Caco-2 (cell line): ENCODE results near the gene ERBB4. TPM values are rescaled to one million over a fixed set of nuclear protein-coding genes. Genes with fewer than 3 reads are reported as not detected.

Experiments used
- BruUV-seq: library from RNA; stranded (reverse); fragments of 400-500 nt; replicated peaks from 2 replicates; lab custom pipeline; 2021; lab: Mats Ljungman, UMichigan
- CTCF ChIA-PET: fragments of 300-600 bp; sonication (Branson Sonifier 250); formaldehyde crosslinking; loops from one replicate; lab custom pipeline; 2022; ENCODE audit warnings: antibody characterized with exemption; lab: Charles Lee
- POLR2A ChIA-PET: fragments of 300-600 bp; sonication (Branson Sonifier 250); formaldehyde crosslinking; loops from one replicate; lab custom pipeline; 2022; ENCODE audit warnings: antibody characterized with exemption; lab: Charles Lee
- DNase-seq, 2 experiments: peaks; one replicate each; pipeline versions ENCODE4 v3.0.0 to v3.0.0-alpha.2; 2020 to 2022
- H3K27me3 ChIP-seq: replicated peaks from 2 replicates; pipeline ENCODE4 v1.6.0; 2011; ENCODE audit warnings: low read length; ENCODE audit not compliant: control insufficient read depth, insufficient read depth
- H3K36me3 ChIP-seq: 2 replicates; pipeline ENCODE4 v1.5.1; 2011; ENCODE audit warnings: low read length; ENCODE audit not compliant: control insufficient read depth, insufficient read depth
- H3K4me1 ChIP-seq: fragments of 250-450 bp; sonication (Bioruptor Pico); 2 replicates; pipeline ENCODE4 v1.5.1; 2020; ENCODE audit warnings: mild to moderate bottlenecking
- H3K4me3 ChIP-seq: 2 replicates; pipeline ENCODE4 v1.5.1; 2011; ENCODE audit warnings: low read depth, mild to moderate bottlenecking, control low read depth, low read length
- H3K9me3 ChIP-seq: fragments of 250-450 bp; sonication (Bioruptor Pico); 2 replicates; pipeline ENCODE4 v1.5.1; 2020; ENCODE audit warnings: mild to moderate bottlenecking, moderate library complexity
- H3K27ac Mint-ChIP-seq: one replicate; pipeline ENCODE4 v1.8.0; 2022; ENCODE audit warnings: mixed read lengths; ENCODE audit not compliant: unreplicated experiment
- H3K27me3 Mint-ChIP-seq: one replicate; pipeline ENCODE4 v1.8.0; 2022; ENCODE audit warnings: mixed read lengths; ENCODE audit not compliant: insufficient read depth, unreplicated experiment
- H3K36me3 Mint-ChIP-seq: one replicate; pipeline ENCODE4 v1.8.0; 2022; ENCODE audit warnings: mild to moderate bottlenecking, mixed read lengths; ENCODE audit not compliant: insufficient read depth, unreplicated experiment
- H3K4me1 Mint-ChIP-seq: one replicate; pipeline ENCODE4 v1.8.0; 2022; ENCODE audit warnings: low read depth, mixed read lengths; ENCODE audit not compliant: unreplicated experiment
- H3K4me3 Mint-ChIP-seq: one replicate; pipeline ENCODE4 v1.8.0; 2022; ENCODE audit warnings: mild to moderate bottlenecking, moderate library complexity, mixed read lengths; ENCODE audit not compliant: unreplicated experiment
- H3K9me3 Mint-ChIP-seq: one replicate; pipeline ENCODE4 v1.8.0; 2022; ENCODE audit warnings: mixed read lengths; ENCODE audit not compliant: unreplicated experiment
- CTCF ChIP-seq, 2 experiments: fragments of 200-600 bp in 1 of 2; IDR thresholded peaks; 1 replicate in 1 of 2; 2 replicates in 1 of 2; pipeline versions ENCODE4 v1.5.1 to v1.8.0; 2011 to 2022; ENCODE audit warnings: antibody characterized with exemption in 1 of 2, control low read depth in 1 of 2, inconsistent platforms in 1 of 2, low read depth in 1 of 2, low read length in 1 of 2, mild to moderate bottlenecking in 1 of 2, moderate library complexity in 1 of 2; ENCODE audit not compliant: insufficient read depth in 1 of 2, severe bottlenecking in 1 of 2, unreplicated experiment in 1 of 2
- intact Hi-C: fragments of 100-400 bp; cut with micrococcal nuclease; formaldehyde crosslinking; loops from one replicate; pipeline ENCODE4 v1.10.0; 2022; ENCODE audit not compliant: unreplicated experiment
- total RNA-seq: library from RNA; stranded (reverse); gene quantifications from 2 replicates; pipeline ENCODE4 v1.2.3, GENCODE V29; 2022

Gene ERBB4
- total RNA-seq, 1 experiment from 2014 or later = not detected

- CTCF ChIA-PET = no interaction called here
- Histone ChIP-seq H3K9me3 (no peaks in the 10 kb centered on the region), H3K36me3 (no peaks in the 10 kb centered on the region), H3K4me1 (peaks cover 9% of the 10 kb centered on the region; the same call in 1 of the 2 replicates), H3K27me3 (no peaks in the 10 kb centered on the region), H3K4me3 (no peak overlapping the region)
- no peak for DNase-seq
- TF ChIP-seq CTCF (IDR thresholded peaks at IDR 0.05; ENCODE audit: insufficient read depth in 1 of 2, low read depth in 1 of 2, low read length in 1 of 2, severe bottlenecking in 1 of 2, unreplicated experiment in 1 of 2) = no peak
- POLR2A ChIA-PET = no interaction called here
- Mint-ChIP-seq H3K4me3 (peak overlapping the region; percentile 37), H3K27ac (no peak overlapping the region), H3K9me3 (no peaks in the 10 kb centered on the region), H3K36me3 (no peaks in the 10 kb centered on the region), H3K27me3 (peaks cover 3% of the 10 kb centered on the region), H3K4me1 (peaks cover 6% of the 10 kb centered on the region)
- BruUV-seq = no TSS peak
- intact Hi-C loops = no loop called here
Measured at GRCh38 chr2:211611621-211612020, 927.0 kb downstream of the ERBB4 start.

- POLR2A ChIA-PET = no interaction called here
- Mint-ChIP-seq H3K27ac (no peak overlapping the region), H3K4me1 (peaks cover 6% of the 10 kb centered on the region), H3K9me3 (no peaks in the 10 kb centered on the region), H3K27me3 (peaks cover 3% of the 10 kb centered on the region), H3K4me3 (peak overlapping the region; percentile 37), H3K36me3 (no peaks in the 10 kb centered on the region)
- no TSS peak for BruUV-seq
- TF ChIP-seq CTCF (IDR thresholded peaks at IDR 0.05; ENCODE audit: insufficient read depth in 1 of 2, low read depth in 1 of 2, low read length in 1 of 2, severe bottlenecking in 1 of 2, unreplicated experiment in 1 of 2) = no peak
- CTCF ChIA-PET = no interaction called here
- no peaks in the 10 kb centered on the region for H3K36me3 ChIP-seq
- intact Hi-C loops = no loop called here
- peak in 1 of 2 experiments; percentile 41 for DNase-seq
- H3K4me3 ChIP-seq = no peak overlapping the region
- no peaks in the 10 kb centered on the region for H3K9me3 ChIP-seq
- H3K27me3 ChIP-seq = no peaks in the 10 kb centered on the region
- peaks cover 9% of the 10 kb centered on the region; the same call in 1 of the 2 replicates for H3K4me1 ChIP-seq
Measured at GRCh38 chr2:211611061-211611518, 927.5 kb downstream of the ERBB4 start.

GRCh38 chr2:211609127-211609526, 929.5 kb downstream of the ERBB4 start:
- H3K4me3 Mint-ChIP-seq = no peak overlapping the region
- no peaks in the 10 kb centered on the region for H3K27me3 ChIP-seq
- TF ChIP-seq CTCF (IDR thresholded peaks at IDR 0.05; ENCODE audit: insufficient read depth in 1 of 2, low read depth in 1 of 2, low read length in 1 of 2, severe bottlenecking in 1 of 2, unreplicated experiment in 1 of 2) = no peak
- H3K36me3 ChIP-seq = no peaks in the 10 kb centered on the region
- H3K4me3 ChIP-seq = no peak overlapping the region
- peaks cover 3% of the 10 kb centered on the region for H3K27me3 Mint-ChIP-seq
- POLR2A ChIA-PET = no interaction called here
- intact Hi-C loops = no loop called here
- H3K9me3 ChIP-seq = no peaks in the 10 kb centered on the region
- H3K4me1 Mint-ChIP-seq = peaks cover 6% of the 10 kb centered on the region
- no TSS peak for BruUV-seq
- peak overlapping the region; percentile 69 for H3K27ac Mint-ChIP-seq
- CTCF ChIA-PET = no interaction called here
- H3K9me3 Mint-ChIP-seq = no peaks in the 10 kb centered on the region
- peaks cover 9% of the 10 kb centered on the region; the same call in 1 of the 2 replicates for H3K4me1 ChIP-seq
- peak; percentile 32 to 45 for DNase-seq
- H3K36me3 Mint-ChIP-seq = no peaks in the 10 kb centered on the region
